HG03103 (cell line): ENCODE data around the gene CEP85L.
A peak's percentile ranks its signal among the peaks of the same experiment; 100 is the strongest.

Source experiments
- ATAC-seq: cut with Tn5 transposase; IDR thresholded peaks from one replicate; pipeline ENCODE4 v1.9.1; 2021; ENCODE audit warnings: low read depth; ENCODE audit not compliant: unreplicated experiment

CEP85L gene

DNA sequence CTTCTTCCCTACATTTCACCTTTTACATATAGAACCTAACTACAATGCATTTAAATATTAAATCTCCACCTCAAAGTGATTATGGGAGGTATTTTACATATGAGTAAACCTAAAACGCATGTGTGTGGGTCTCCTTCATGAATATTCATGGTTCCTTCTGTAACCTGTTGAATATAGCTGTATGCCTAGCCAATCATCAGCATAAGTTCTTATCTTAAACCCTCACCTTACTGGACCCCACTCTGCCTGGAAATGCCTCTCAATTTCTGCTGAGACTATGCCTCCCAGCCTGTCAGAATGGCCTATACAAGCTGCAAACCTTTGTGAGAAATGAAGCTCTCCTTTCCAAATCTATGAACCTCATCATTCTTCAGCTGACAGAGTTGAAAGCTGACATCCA, 21.3 kb downstream of the CEP85L start:
- no peak for ATAC-seq

- no peak for ATAC-seq
Observed at GRCh38 chr6:118627724-118628123, 23.7 kb downstream of the CEP85L start.

- ATAC-seq, result no peak
Observed at GRCh38 chr6:118625833-118626232, 25.6 kb downstream of the CEP85L start.

GRCh38 chr6:118621799-118622470, 29.5 kb downstream of the CEP85L start:
- ATAC-seq, result no peak

GRCh38 chr6:118620202-118620601, 31.2 kb downstream of the CEP85L start:
- no peak for ATAC-seq

- ATAC-seq, result peak; percentile 85
Observed at GRCh38 chr6:118618676-118619377, 32.6 kb downstream of the CEP85L start.

DNA sequence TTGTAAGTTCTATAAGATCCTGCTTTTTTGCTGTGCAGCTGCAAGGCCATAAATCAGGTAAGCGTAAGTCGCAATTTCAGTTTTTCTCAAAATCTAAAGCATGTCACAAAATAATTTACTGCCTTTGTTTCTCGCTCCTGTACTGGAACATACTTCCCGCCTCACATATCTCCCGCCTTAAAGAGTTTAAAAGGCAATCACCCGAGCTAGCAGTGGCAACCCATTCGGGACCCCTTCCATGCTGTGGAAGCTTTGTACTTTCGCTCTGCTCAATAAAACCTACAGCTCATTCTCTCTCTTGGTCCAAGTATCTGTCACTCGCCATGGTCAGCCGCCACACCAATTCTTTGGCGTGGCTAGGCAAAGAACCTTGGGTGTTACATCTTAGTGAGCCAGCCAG, 34.0 kb downstream of the CEP85L start:
- ATAC-seq, result no peak

GRCh38 chr6:118611334-118611733, 40.1 kb downstream of the CEP85L start:
- ATAC-seq, result no peak

GRCh38 chr6:118606858-118607257, 44.5 kb downstream of the CEP85L start:
- ATAC-seq, result no peak

DNA sequence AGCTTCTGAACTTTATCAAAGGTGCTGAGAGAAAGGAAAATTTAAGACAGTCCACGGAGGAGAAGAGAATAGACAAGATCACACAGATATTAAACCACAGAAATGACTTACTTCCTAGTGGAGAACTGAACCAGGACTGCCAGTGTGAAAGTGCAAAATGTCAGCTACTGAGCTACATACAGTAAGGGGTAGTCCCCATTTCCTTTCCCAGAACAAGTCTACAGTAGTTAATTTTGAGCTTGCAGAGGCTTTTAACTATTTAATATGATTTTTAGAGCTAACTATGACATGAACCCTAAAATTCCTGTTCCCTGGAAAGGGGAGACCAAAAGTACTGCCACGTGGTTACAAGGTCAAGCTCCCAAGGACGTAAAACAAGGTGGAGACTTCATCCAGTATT, 45.1 kb downstream of the CEP85L start:
- ATAC-seq, result no peak

GRCh38 chr6:118603372-118603771, 48.0 kb downstream of the CEP85L start:
- no peak for ATAC-seq

- ATAC-seq, result no peak
Observed at GRCh38 chr6:118602300-118602699, 49.1 kb downstream of the CEP85L start.

- ATAC-seq, result no peak
Observed at GRCh38 chr6:118598324-118598723, 53.1 kb downstream of the CEP85L start.

GRCh38 chr6:118597636-118598035, 53.8 kb downstream of the CEP85L start:
- ATAC-seq, result no peak

DNA sequence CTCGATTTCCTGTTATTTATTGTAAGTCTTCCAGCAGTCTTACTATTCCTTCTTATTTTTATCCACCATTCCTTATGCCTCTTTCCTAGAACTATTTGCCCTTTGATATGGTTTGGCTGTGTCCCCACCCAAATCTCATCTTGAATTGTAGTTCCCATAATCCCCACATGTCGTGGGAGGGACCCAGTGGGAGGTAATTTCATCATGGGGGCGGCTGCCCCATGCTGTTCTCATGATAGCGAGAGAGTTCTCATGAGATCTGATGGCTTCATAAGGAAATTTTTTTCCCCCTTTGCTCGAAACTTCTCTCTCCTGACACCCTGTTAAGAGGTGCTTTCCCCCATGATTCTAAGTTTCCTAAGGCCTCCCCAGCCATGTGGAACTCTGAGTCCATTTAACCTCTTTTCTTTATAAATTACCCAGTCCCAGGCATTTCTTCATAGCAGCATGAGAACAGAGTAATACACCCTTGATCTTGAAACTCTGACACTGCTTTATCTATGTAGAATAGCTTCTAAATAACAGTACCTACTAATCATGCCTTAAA, 54.5 kb downstream of the CEP85L start:
- ATAC-seq, result no peak

DNA sequence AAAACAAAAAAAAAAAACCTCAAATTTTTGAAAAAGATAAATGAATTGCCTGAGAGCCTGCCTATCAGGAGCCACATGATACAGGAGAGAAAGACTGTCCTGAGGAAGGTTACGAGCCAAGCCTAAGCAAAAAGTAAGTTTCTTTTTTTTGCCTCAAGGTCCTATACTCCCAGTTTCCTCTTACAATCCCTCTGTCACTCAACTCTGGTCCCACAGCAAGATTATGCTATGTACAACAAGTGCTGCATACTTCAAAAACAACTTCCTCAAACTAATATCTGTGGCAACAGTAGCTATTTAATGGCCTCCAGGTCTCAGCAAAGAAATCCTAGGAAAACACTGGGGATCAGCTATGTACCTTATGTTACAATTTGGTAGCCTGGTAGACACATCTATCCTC, 56.5 kb downstream of the CEP85L start:
- ATAC-seq, result no peak

DNA sequence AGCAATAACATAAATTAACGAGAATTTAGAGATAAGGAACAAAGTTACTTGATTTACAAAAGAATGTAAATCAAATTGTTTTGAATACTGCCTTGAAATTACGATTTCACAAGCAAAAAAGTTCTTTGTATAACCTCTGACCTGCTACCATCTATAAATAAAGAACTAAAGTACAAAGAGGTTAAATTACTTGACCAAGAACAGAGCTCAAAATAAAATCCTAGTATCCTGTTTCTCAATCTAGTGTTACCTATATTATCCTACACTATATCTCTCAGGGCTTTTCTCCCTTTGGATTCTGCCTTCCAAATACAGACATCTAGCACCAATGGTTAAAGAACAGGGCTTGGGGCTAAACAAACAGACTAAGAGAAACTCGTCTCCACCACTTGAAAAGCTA, 59.5 kb downstream of the CEP85L start:
- ATAC-seq, result no peak

DNA sequence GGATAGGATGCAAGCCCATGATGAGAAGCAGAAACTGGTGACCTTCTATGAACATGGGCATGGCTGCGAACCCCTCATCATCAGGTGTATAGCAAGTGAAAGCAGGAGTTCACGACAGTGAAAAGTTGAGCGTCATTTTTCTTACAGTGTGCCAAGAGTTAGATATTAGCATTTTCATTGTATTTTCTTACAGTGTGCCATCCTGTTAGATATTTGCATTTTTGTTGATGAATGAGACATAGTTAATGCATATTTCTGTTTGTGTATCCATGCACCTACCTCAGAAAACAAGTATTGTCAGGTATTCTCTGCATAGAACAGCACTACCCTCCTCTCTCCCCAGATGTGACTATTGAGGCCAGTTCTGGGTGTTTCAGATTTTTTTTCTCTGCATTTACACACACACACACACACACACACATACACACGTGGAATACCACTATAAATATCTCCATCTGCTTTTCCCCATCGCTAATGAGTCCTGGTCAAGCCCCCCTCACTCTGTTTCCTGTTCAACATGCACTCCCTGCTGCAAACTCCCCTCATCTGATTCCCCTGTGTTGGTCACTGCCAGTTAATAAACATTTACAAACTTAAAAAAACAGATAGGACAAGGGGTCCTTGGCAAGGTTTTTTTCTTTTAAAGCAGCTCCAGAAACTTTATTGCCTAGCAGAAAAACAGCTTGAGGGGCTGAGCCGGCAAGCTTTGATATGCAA, 61.6 kb downstream of the CEP85L start:
- ATAC-seq, result no peak

GRCh38 chr6:118589186-118589585, 62.2 kb downstream of the CEP85L start:
- ATAC-seq, result no peak

DNA sequence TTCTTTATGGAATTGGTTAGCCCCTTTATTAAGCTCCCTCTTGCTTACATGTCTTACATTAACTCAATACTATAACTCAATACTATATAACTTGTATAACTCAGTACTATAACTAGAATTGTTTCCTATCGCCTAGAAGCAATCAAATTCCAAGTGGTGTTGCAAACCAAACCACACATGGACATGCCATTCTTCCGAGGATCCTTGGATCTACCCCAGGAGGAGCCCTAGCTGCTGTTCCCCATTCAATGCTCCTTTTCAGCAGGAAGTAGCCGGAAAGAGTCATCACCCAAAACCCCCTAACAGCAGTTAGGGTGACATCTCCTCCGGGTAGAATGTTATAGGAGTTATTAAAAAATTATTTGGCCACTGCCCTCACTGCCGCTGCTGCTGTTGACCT, 62.8 kb downstream of the CEP85L start:
- no peak for ATAC-seq

- ATAC-seq, result no peak
Observed at GRCh38 chr6:118586746-118587485, 64.5 kb downstream of the CEP85L start.
